Skeletal muscle tissue (tissue), 4 donors: ENCODE data around the gene NCAM2. TPM values are rescaled to one million over a fixed set of nuclear protein-coding genes. Genes with fewer than 3 reads are reported as not detected.

Experiments
- H3K27ac ChIP-seq: one replicate; pipeline ENCODE4 v1.7.0; 2013; ENCODE audit warnings: mild to moderate bottlenecking, low read depth, low read length, inconsistent platforms
- H3K27me3 ChIP-seq, 3 donors: one replicate each; pipeline ENCODE4 v1.7.0; 2013; ENCODE audit warnings: low read length in 3 of 3; ENCODE audit not compliant: control insufficient read depth in 3 of 3, insufficient read depth in 3 of 3
- H3K36me3 ChIP-seq, 3 donors: one replicate each; pipeline ENCODE4 v1.7.0; 2013; ENCODE audit warnings: low read length in 3 of 3; ENCODE audit not compliant: control insufficient read depth in 3 of 3, insufficient read depth in 3 of 3
- H3K4me1 ChIP-seq, 3 donors: one replicate each; pipeline ENCODE4 v1.7.0; 2013; ENCODE audit warnings: low read length in 3 of 3, mild to moderate bottlenecking in 3 of 3; ENCODE audit not compliant: control insufficient read depth in 3 of 3, insufficient read depth in 3 of 3
- H3K4me3 ChIP-seq, 3 donors: one replicate each; pipeline ENCODE4 v1.7.0; 2013; ENCODE audit warnings: low read length in 3 of 3
- H3K9ac ChIP-seq, 3 donors: one replicate each; pipeline ENCODE4 v1.7.0; 2013; ENCODE audit warnings: low read length in 3 of 3, mild to moderate bottlenecking in 3 of 3, moderate library complexity in 2 of 3, low read depth in 1 of 3
- H3K9me3 ChIP-seq, 3 donors: one replicate each; pipeline ENCODE4 v1.7.0; 2013; ENCODE audit warnings: low read length in 3 of 3; ENCODE audit not compliant: control insufficient read depth in 3 of 3
- total RNA-seq: library from RNA; depleted of rRNA; stranded (reverse); fragments of >200 nt; gene quantifications from one replicate; pipeline ENCODE4 v1.2.3, GENCODE V29; 2014
- donor health status: Osteomylitis.

NCAM2 gene
- total RNA-seq, 1 donor from 2014 or later: 6.8 TPM

GRCh38 chr21:21051109-21052055, 53.2 kb downstream of the NCAM2 start:
- Histone ChIP-seq H3K27ac (no peak overlapping the region), H3K4me1 (no peaks in the 10 kb centered on the region), H3K4me3 (no peak overlapping the region), H3K9ac (no peak overlapping the region), H3K9me3 (no peaks in the 10 kb centered on the region), H3K36me3 (no peaks in the 10 kb centered on the region), H3K27me3 (no peaks in the 10 kb centered on the region)

GRCh38 chr21:21052672-21053071, 54.5 kb downstream of the NCAM2 start:
- H3K27ac ChIP-seq: no peak overlapping the region
- no peaks in the 10 kb centered on the region for H3K4me1 ChIP-seq
- H3K9me3 ChIP-seq: no peaks in the 10 kb centered on the region
- H3K36me3 ChIP-seq: no peaks in the 10 kb centered on the region
- H3K27me3 ChIP-seq: no peaks in the 10 kb centered on the region
- H3K4me3 ChIP-seq: no peak overlapping the region
- no peak overlapping the region for H3K9ac ChIP-seq

GRCh38 chr21:21057349-21058062, 59.3 kb downstream of the NCAM2 start:
- Histone ChIP-seq H3K27me3 (no peaks in the 10 kb centered on the region), H3K4me1 (peaks cover 2 to 7% (median 4%) of the 10 kb centered on the region in 3 donors), H3K4me3 (no peak overlapping the region), H3K36me3 (no peaks in the 10 kb centered on the region), H3K9ac (no peak overlapping the region), H3K9me3 (no peaks in the 10 kb centered on the region), H3K27ac (no peak overlapping the region)

GRCh38 chr21:21063828-21064227, 65.6 kb downstream of the NCAM2 start:
- H3K9ac ChIP-seq: no peak overlapping the region

GRCh38 chr21:21064353-21064752, 66.1 kb downstream of the NCAM2 start:
- Histone ChIP-seq H3K9me3 (no peaks in the 10 kb centered on the region), H3K4me1 (peaks cover 2 to 6% (median 4%) of the 10 kb centered on the region in 3 donors), H3K27me3 (no peaks in the 10 kb centered on the region), H3K36me3 (no peaks in the 10 kb centered on the region), H3K4me3 (no peak overlapping the region), H3K9ac (no peak overlapping the region), H3K27ac (no peak overlapping the region)

More at GRCh38 chr21:21063828-21064227, 65.6 kb downstream of the NCAM2 start:
- Histone ChIP-seq H3K9me3 (no peaks in the 10 kb centered on the region), H3K36me3 (no peaks in the 10 kb centered on the region), H3K4me1 (peaks cover 2 to 7% (median 4%) of the 10 kb centered on the region in 3 donors), H3K27me3 (no peaks in the 10 kb centered on the region), H3K27ac (no peak overlapping the region), H3K4me3 (no peak overlapping the region)

GRCh38 chr21:21067375-21067774, 69.2 kb downstream of the NCAM2 start:
- Histone ChIP-seq H3K4me3 (no peak overlapping the region), H3K27me3 (no peaks in the 10 kb centered on the region), H3K36me3 (no peaks in the 10 kb centered on the region), H3K9ac (no peak overlapping the region), H3K27ac (no peak overlapping the region), H3K9me3 (no peaks in the 10 kb centered on the region), H3K4me1 (no peaks in the 10 kb centered on the region)

GRCh38 chr21:21074305-21074704, 76.1 kb downstream of the NCAM2 start:
- H3K27me3 ChIP-seq: no peaks in the 10 kb centered on the region
- H3K27ac ChIP-seq: no peak overlapping the region
- no peak overlapping the region for H3K4me3 ChIP-seq
- H3K9ac ChIP-seq: no peak overlapping the region
- no peaks in the 10 kb centered on the region for H3K36me3 ChIP-seq
- no peaks in the 10 kb centered on the region for H3K9me3 ChIP-seq
- H3K4me1 ChIP-seq: no peaks in the 10 kb centered on the region

GRCh38 chr21:21076051-21076450, 77.8 kb downstream of the NCAM2 start:
- Histone ChIP-seq H3K4me3 (no peak overlapping the region), H3K9me3 (no peaks in the 10 kb centered on the region), H3K27me3 (no peaks in the 10 kb centered on the region), H3K27ac (no peak overlapping the region), H3K36me3 (no peaks in the 10 kb centered on the region), H3K9ac (no peak overlapping the region), H3K4me1 (no peaks in the 10 kb centered on the region)

- H3K36me3 ChIP-seq: no peaks in the 10 kb centered on the region
- H3K9ac ChIP-seq: no peak overlapping the region
- H3K27me3 ChIP-seq: no peaks in the 10 kb centered on the region
- no peak overlapping the region for H3K4me3 ChIP-seq
- H3K9me3 ChIP-seq: no peaks in the 10 kb centered on the region
- no peaks in the 10 kb centered on the region for H3K4me1 ChIP-seq
- H3K27ac ChIP-seq: no peak overlapping the region
Measured at GRCh38 chr21:21076491-21076890, 78.3 kb downstream of the NCAM2 start.

- Histone ChIP-seq H3K36me3 (no peaks in the 10 kb centered on the region), H3K27me3 (no peaks in the 10 kb centered on the region), H3K4me1 (no peaks in the 10 kb centered on the region), H3K27ac (no peak overlapping the region), H3K9me3 (no peaks in the 10 kb centered on the region), H3K9ac (no peak overlapping the region), H3K4me3 (no peak overlapping the region)
Measured at GRCh38 chr21:21079646-21080045, 81.4 kb downstream of the NCAM2 start.
